H9 (cell line): Measurements from ENCODE around the gene ROBO1. TPM values are rescaled to one million over a fixed set of nuclear protein-coding genes. Genes with fewer than 3 reads are reported as not detected.

ENCODE experiments used
- DNase-seq: peaks from one replicate; pipeline ENCODE4 v3.0.0-alpha.2; 2017
- H2AFZ ChIP-seq: one replicate; pipeline ENCODE4 v1.6.1; 2013; ENCODE audit warnings: mild to moderate bottlenecking, low read length, control low read depth, moderate library complexity
- H2AK5ac ChIP-seq: 2 replicates; pipeline ENCODE4 v1.6.1; 2013; ENCODE audit warnings: low read length, control low read depth, mixed read lengths; ENCODE audit not compliant: insufficient read length
- H2BK120ac ChIP-seq: one replicate; pipeline ENCODE4 v1.6.1; 2013; ENCODE audit warnings: low read depth, mild to moderate bottlenecking, low read length, control low read depth, inconsistent platforms; ENCODE audit not compliant: poor library complexity, severe bottlenecking
- H2BK12ac ChIP-seq: 2 replicates; pipeline ENCODE4 v1.6.1; 2013; ENCODE audit warnings: low read length, control low read depth, mixed read lengths, low read depth; ENCODE audit not compliant: insufficient read length
- H2BK15ac ChIP-seq: 2 replicates; pipeline ENCODE4 v1.6.1; 2013; ENCODE audit warnings: low read depth, low read length, control low read depth
- H2BK20ac ChIP-seq: one replicate; pipeline ENCODE4 v1.6.1; 2013; ENCODE audit warnings: low read depth, mild to moderate bottlenecking, low read length, control low read depth, inconsistent platforms; ENCODE audit not compliant: poor library complexity, severe bottlenecking
- H2BK5ac ChIP-seq: 2 replicates; pipeline ENCODE4 v1.6.1; 2013; ENCODE audit warnings: low read length, control low read depth, mixed read lengths; ENCODE audit not compliant: insufficient read length
- H3K14ac ChIP-seq: 2 replicates; pipeline ENCODE4 v1.6.1; 2013; ENCODE audit warnings: low read length, control low read depth; ENCODE audit not compliant: insufficient read depth
- H3K18ac ChIP-seq: 2 replicates; pipeline ENCODE4 v1.6.1; 2013; ENCODE audit warnings: low read depth, mild to moderate bottlenecking, mixed read lengths, low read length, control low read depth; ENCODE audit not compliant: insufficient read length
- H3K23ac ChIP-seq: 2 replicates; pipeline ENCODE4 v1.6.1; 2013; ENCODE audit warnings: low read length, control low read depth, mixed read lengths, low read depth; ENCODE audit not compliant: insufficient read length
- H3K23me2 ChIP-seq: 2 replicates; pipeline ENCODE4 v1.6.1; 2013; ENCODE audit warnings: low read depth, mild to moderate bottlenecking, mixed read lengths, low read length, control low read depth; ENCODE audit not compliant: insufficient read length, poor library complexity, severe bottlenecking
- H3K27ac ChIP-seq: 2 replicates; pipeline ENCODE4 v1.5.1; 2013; ENCODE audit warnings: low read length, control low read depth, mixed read lengths, low read depth; ENCODE audit not compliant: insufficient read length
- H3K27me3 ChIP-seq: 2 replicates; pipeline ENCODE4 v1.6.1; 2013; ENCODE audit warnings: low read length, control low read depth, inconsistent platforms; ENCODE audit not compliant: insufficient read depth
- H3K4ac ChIP-seq: 2 replicates; pipeline ENCODE4 v1.6.1; 2013; ENCODE audit warnings: low read depth, mild to moderate bottlenecking, control low read depth, inconsistent platforms, low read length, moderate library complexity
- H3K4me1 ChIP-seq: 2 replicates; pipeline ENCODE4 v1.6.1; 2013; ENCODE audit warnings: low read length, control low read depth, inconsistent platforms; ENCODE audit not compliant: insufficient read depth
- H3K4me2 ChIP-seq: 2 replicates; pipeline ENCODE4 v1.6.1; 2013; ENCODE audit warnings: low read length, control low read depth, mixed read lengths; ENCODE audit not compliant: insufficient read length, insufficient read depth
- H3K56ac ChIP-seq: 2 replicates; pipeline ENCODE4 v1.6.1; 2013; ENCODE audit warnings: low read depth, mild to moderate bottlenecking, mixed read lengths, low read length, control low read depth; ENCODE audit not compliant: insufficient read length
- H3K79me1 ChIP-seq: 2 replicates; pipeline ENCODE4 v1.6.1; 2013; ENCODE audit warnings: low read depth, mild to moderate bottlenecking, moderate library complexity, low read length, control low read depth, inconsistent platforms; ENCODE audit not compliant: insufficient read depth, poor library complexity, severe bottlenecking
- H3K79me2 ChIP-seq: 2 replicates; pipeline ENCODE4 v1.6.1; 2013; ENCODE audit warnings: low read length, control low read depth, inconsistent platforms; ENCODE audit not compliant: insufficient read depth
- H3K9ac ChIP-seq: 2 replicates; pipeline ENCODE4 v1.6.1; 2013; ENCODE audit warnings: low read length, control low read depth, mixed read lengths; ENCODE audit not compliant: insufficient read length; ENCODE audit errors: extremely low read depth
- H3K9me3 ChIP-seq: one replicate; pipeline ENCODE4 v1.6.1; 2013; ENCODE audit warnings: low read depth, low read length, inconsistent platforms; ENCODE audit not compliant: control insufficient read depth
- H3T11ph ChIP-seq: one replicate; pipeline ENCODE4 v1.6.1; 2013; ENCODE audit warnings: mild to moderate bottlenecking, low read length, control low read depth, inconsistent platforms
- H4K20me1 ChIP-seq: one replicate; pipeline ENCODE4 v1.6.1; 2013; ENCODE audit not compliant: control insufficient read depth, insufficient read length, insufficient read depth
- H4K5ac ChIP-seq: 2 replicates; pipeline ENCODE4 v1.6.1; 2013; ENCODE audit warnings: low read depth, mild to moderate bottlenecking, mixed read lengths, low read length, control low read depth; ENCODE audit not compliant: insufficient read length
- H4K8ac ChIP-seq: replicated peaks from 2 replicates; pipeline ENCODE4 v1.6.1; 2013; ENCODE audit warnings: low read length, control low read depth, mixed read lengths, low read depth; ENCODE audit not compliant: insufficient read length
- H4K91ac ChIP-seq: 2 replicates; pipeline ENCODE4 v1.6.1; 2013; ENCODE audit warnings: low read depth, mild to moderate bottlenecking, moderate library complexity, mixed read lengths, low read length, control low read depth; ENCODE audit not compliant: insufficient read length
- H3K27ac Mint-ChIP-seq, 3 experiments: 2 replicates in 2 of 3; 3 replicates in 1 of 3; pipeline ENCODE4 v1.8.0; 2020 to 2021; ENCODE audit warnings: mixed read lengths in 3 of 3, mild to moderate bottlenecking in 1 of 3, moderate library complexity in 1 of 3
- H3K27me3 Mint-ChIP-seq: 2 replicates; pipeline ENCODE4 v1.8.0; 2021; ENCODE audit warnings: low read depth, mild to moderate bottlenecking, moderate library complexity, mixed read lengths
- H3K36me3 Mint-ChIP-seq, 3 experiments: 2 replicates in 2 of 3; 3 replicates in 1 of 3; pipeline ENCODE4 v1.8.0; 2020 to 2021; ENCODE audit warnings: low read depth in 3 of 3, mixed read lengths in 3 of 3; ENCODE audit not compliant: insufficient read depth in 1 of 3
- H3K4me1 Mint-ChIP-seq, 2 experiments: 2 replicates each; pipeline ENCODE4 v1.8.0; 2020; ENCODE audit warnings: mixed read lengths in 2 of 2
- H3K4me3 Mint-ChIP-seq, 2 experiments: 2 replicates in 1 of 2; 3 replicates in 1 of 2; pipeline ENCODE4 v1.8.0; 2020 to 2021; ENCODE audit warnings: mild to moderate bottlenecking in 2 of 2, mixed read lengths in 2 of 2, moderate library complexity in 1 of 2
- H3K9me3 Mint-ChIP-seq, 2 experiments: 2 replicates in 1 of 2; 3 replicates in 1 of 2; pipeline ENCODE4 v1.8.0; 2020; ENCODE audit warnings: mild to moderate bottlenecking in 2 of 2, mixed read lengths in 2 of 2, moderate library complexity in 1 of 2
- CTCF ChIP-seq: fragments of 200-600 bp; sonication (generic); conservative IDR thresholded peaks from 3 replicates; pipeline ENCODE4 v1.8.0; 2021; ENCODE audit warnings: antibody characterized with exemption, mild to moderate bottlenecking
- WGBS: extraction: QIAGEN DNeasy Blood & Tissue Kit; methylation state at CpG from one replicate; pipeline ENCODE4 v1.1.7; 2013; ENCODE audit warnings: missing lambda C conversion rate, low lambda C conversion rate, mixed read lengths; ENCODE audit not compliant: insufficient read length; ENCODE audit errors: extremely low coverage; 5-methylcytosine and 5-hydroxymethylcytosine counted together
- total RNA-seq: library from RNA; stranded (reverse); gene quantifications from 2 replicates; pipeline ENCODE4 v1.2.1, GENCODE V29; 2021

ROBO1 gene
- total RNA-seq, 1 experiment from 2014 or later = 62.7 TPM

- WGBS = no CpG with 5 or more reads among the region's 4 CpGs
Measured at GRCh38 chr3:79358327-79358726, 409.5 kb downstream of the ROBO1 start.

More at GRCh38 chr3:79358327-79358726, 409.5 kb downstream of the ROBO1 start:
- H3K79me2 ChIP-seq = no peaks in the 10 kb centered on the region
- H3K4me1 ChIP-seq = no peaks in the 10 kb centered on the region
- no peak overlapping the region for H3K56ac ChIP-seq
- H3K4me3 Mint-ChIP-seq = no peak overlapping the region
- no peak overlapping the region for H3K18ac ChIP-seq
- H2BK15ac ChIP-seq = no peak overlapping the region
- H3K27ac ChIP-seq = no peak overlapping the region
- H3K27me3 ChIP-seq = no peaks in the 10 kb centered on the region
- H2BK120ac ChIP-seq = no peak overlapping the region
- no peaks in the 10 kb centered on the region for H3K23me2 ChIP-seq
- no peaks in the 10 kb centered on the region for H3K9me3 Mint-ChIP-seq
- H4K20me1 ChIP-seq = no peaks in the 10 kb centered on the region
- no peak for TF ChIP-seq CTCF
- H3K9ac ChIP-seq = no peak overlapping the region
- no peaks in the 10 kb centered on the region for H3K9me3 ChIP-seq
- no peak overlapping the region for H4K5ac ChIP-seq
- no peak overlapping the region for H3K4ac ChIP-seq
- no peak overlapping the region for H3K23ac ChIP-seq
- H2BK20ac ChIP-seq = no peak overlapping the region
- H4K91ac ChIP-seq = no peak overlapping the region
- DNase-seq = no peak
- H3K14ac ChIP-seq = no peak overlapping the region
- no peak overlapping the region for H2AFZ ChIP-seq
- no peak overlapping the region for H2BK12ac ChIP-seq
- no peak overlapping the region for H3K4me2 ChIP-seq
- H4K8ac ChIP-seq = no peak overlapping the region
- H3K27me3 Mint-ChIP-seq = no peaks in the 10 kb centered on the region
- H3K4me1 Mint-ChIP-seq = peaks cover 6 to 7% of the 10 kb centered on the region in 2 experiments; a peak in 3 of 4 replicates
- no peak overlapping the region for H3T11ph ChIP-seq
- no peaks in the 10 kb centered on the region for H3K79me1 ChIP-seq
- no peak overlapping the region for H2BK5ac ChIP-seq
- no peak overlapping the region for H2AK5ac ChIP-seq
- H3K36me3 Mint-ChIP-seq = no peaks in the 10 kb centered on the region
- H3K27ac Mint-ChIP-seq = no peak overlapping the region
